Panc1 (cell line): Measurements from ENCODE around the gene PILRA.

Experiments
- CTCF ChIP-seq: fragments of 450-650 bp; IDR thresholded peaks from 2 replicates; pipeline ENCODE4 v1.5.1; 2017; ENCODE audit warnings: mild to moderate bottlenecking
- POLR2AphosphoS5 ChIP-seq: IDR thresholded peaks from 2 replicates; pipeline ENCODE4 v1.6.1; 2012; ENCODE audit warnings: mild to moderate bottlenecking, low read depth, low read length, moderate library complexity
- REST ChIP-seq, 2 experiments: IDR thresholded peaks; 2 replicates each; pipeline ENCODE4 v1.6.1; 2011 to 2012; ENCODE audit warnings: low read depth in 2 of 2, control low read depth in 1 of 2, low read length in 1 of 2, mild to moderate bottlenecking in 1 of 2, moderate library complexity in 1 of 2; ENCODE audit not compliant: insufficient read depth in 1 of 2
- SIN3A ChIP-seq: IDR thresholded peaks from 2 replicates; pipeline ENCODE4 v1.6.1; 2012; ENCODE audit warnings: low read depth, mild to moderate bottlenecking, low read length, moderate library complexity, borderline replicate concordance; ENCODE audit not compliant: insufficient read depth

GRCh38 chr7:100364480-100364879 lies 8.8 kb upstream of the PILRA start:
- TF ChIP-seq CTCF (no peak), SIN3A (no peak), REST (IDR thresholded peaks at IDR 0.05; ENCODE audit: insufficient read depth in 1 of 2, low read depth in 2 of 2, low read length in 1 of 2) (no peak), POLR2AphosphoS5 (peak; percentile 63)
